ENCODE results near the gene GMPPA.
A peak's percentile ranks its signal among the peaks of the same experiment; 100 is the strongest.

The GMPPA gene

GRCh38 chr2:219533930-219534661 lies 35.4 kb downstream of the GMPPA start:
- no peak overlapping the region for H3K4me3 ChIP-seq (ENCODE audit: low read depth, low read length)
- TF ChIP-seq CTCF (IDR thresholded peaks at IDR 0.05; ENCODE audit: low read depth, low read length) (no peak), MYC (IDR thresholded peaks at IDR 0.05; ENCODE audit: low read depth, low read length) (no peak), MAX (IDR thresholded peaks at IDR 0.05; ENCODE audit: low read depth, low read length) (no peak), POLR2A (IDR thresholded peaks at IDR 0.05; ENCODE audit: extremely low read depth, insufficient read length) (no peak)
- DNase-seq (ENCODE audit: low read depth): no peak

GRCh38 chr2:219536425-219536824 lies 37.7 kb downstream of the GMPPA start:
- no peak overlapping the region for H3K4me3 ChIP-seq (ENCODE audit: low read depth, low read length)
- DNase-seq (ENCODE audit: low read depth): no peak
- TF ChIP-seq MYC (IDR thresholded peaks at IDR 0.05; ENCODE audit: low read depth, low read length) (no peak), POLR2A (IDR thresholded peaks at IDR 0.05; ENCODE audit: extremely low read depth, insufficient read length) (no peak), MAX (IDR thresholded peaks at IDR 0.05; ENCODE audit: low read depth, low read length) (no peak), CTCF (IDR thresholded peaks at IDR 0.05; ENCODE audit: low read depth, low read length) (no peak)

GRCh38 chr2:219536967-219537366 lies 38.3 kb downstream of the GMPPA start:
- no peak for TF ChIP-seq MAX (IDR thresholded peaks at IDR 0.05; ENCODE audit: low read depth, low read length)
- TF ChIP-seq MYC (IDR thresholded peaks at IDR 0.05; ENCODE audit: low read depth, low read length): no peak
- no peak for TF ChIP-seq CTCF (IDR thresholded peaks at IDR 0.05; ENCODE audit: low read depth, low read length)
- no peak for TF ChIP-seq POLR2A (IDR thresholded peaks at IDR 0.05; ENCODE audit: extremely low read depth, insufficient read length)
- no peak for DNase-seq (ENCODE audit: low read depth)
- H3K4me3 ChIP-seq (ENCODE audit: low read depth, low read length): no peak overlapping the region

GRCh38 chr2:219537657-219538488 lies 39.2 kb downstream of the GMPPA start:
- DNase-seq (ENCODE audit: low read depth): no peak
- TF ChIP-seq CTCF (IDR thresholded peaks at IDR 0.05; ENCODE audit: low read depth, low read length) (no peak), MYC (IDR thresholded peaks at IDR 0.05; ENCODE audit: low read depth, low read length) (no peak), POLR2A (IDR thresholded peaks at IDR 0.05; ENCODE audit: extremely low read depth, insufficient read length) (no peak)
- H3K4me3 ChIP-seq (ENCODE audit: low read depth, low read length): no peak overlapping the region

- TF ChIP-seq CTCF (IDR thresholded peaks at IDR 0.05; ENCODE audit: low read depth, low read length): no peak
- no peak for TF ChIP-seq POLR2A (IDR thresholded peaks at IDR 0.05; ENCODE audit: extremely low read depth, insufficient read length)
- no peak for TF ChIP-seq MYC (IDR thresholded peaks at IDR 0.05; ENCODE audit: low read depth, low read length)
- TF ChIP-seq MAX (IDR thresholded peaks at IDR 0.05; ENCODE audit: low read depth, low read length): no peak
- peak; percentile 41 for DNase-seq (ENCODE audit: low read depth)
- no peak overlapping the region for H3K4me3 ChIP-seq (ENCODE audit: low read depth, low read length)
Observed at GRCh38 chr2:219538504-219538951, 39.8 kb downstream of the GMPPA start.
